IPS DF 19.7 (cell line): Measurements from ENCODE around the gene UPF3B.
"Not testable (repeated sequence)": the region's sequence is repeated elsewhere in the genome, so short reads cannot be mapped to it uniquely, and the experiment has no call there.

Experiments
- DNase-seq: peaks from one replicate; pipeline ENCODE4 v3.0.0-alpha.2; 2013; ENCODE audit warnings: low read depth, low spot score

The UPF3B gene

GRCh38 chrX:119852382-119853353, at the start of gene UPF3B:
UPF3B (minus strand) TSS chrX:119852963; CDS start chrX:119852928, 35 bp downstream.
- peak; percentile 79 for DNase-seq

- DNase-seq: no peak
Measured at GRCh38 chrX:119900976-119901375, 48.2 kb upstream of the UPF3B start.

DNA sequence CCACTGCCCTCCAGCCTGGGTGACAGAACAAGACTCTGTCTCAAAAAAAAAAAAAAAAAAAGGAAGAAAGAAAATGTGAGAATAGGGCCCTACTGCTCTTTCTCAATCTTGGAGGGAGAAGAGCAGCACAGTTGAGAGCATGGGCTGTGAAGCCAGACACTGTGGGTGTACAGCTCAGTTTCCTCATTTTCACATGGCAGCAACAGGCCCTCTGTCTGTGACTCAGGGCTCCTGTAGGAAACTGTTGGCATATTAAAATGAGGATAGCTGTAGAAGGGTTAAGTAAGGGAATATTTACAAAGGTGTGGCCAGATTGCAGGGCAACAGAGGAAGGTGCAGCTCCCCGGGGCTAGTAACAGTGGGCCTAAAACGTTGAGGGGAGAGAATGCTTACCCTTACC, 46.4 kb upstream of the UPF3B start:
- no peak for DNase-seq

DNA sequence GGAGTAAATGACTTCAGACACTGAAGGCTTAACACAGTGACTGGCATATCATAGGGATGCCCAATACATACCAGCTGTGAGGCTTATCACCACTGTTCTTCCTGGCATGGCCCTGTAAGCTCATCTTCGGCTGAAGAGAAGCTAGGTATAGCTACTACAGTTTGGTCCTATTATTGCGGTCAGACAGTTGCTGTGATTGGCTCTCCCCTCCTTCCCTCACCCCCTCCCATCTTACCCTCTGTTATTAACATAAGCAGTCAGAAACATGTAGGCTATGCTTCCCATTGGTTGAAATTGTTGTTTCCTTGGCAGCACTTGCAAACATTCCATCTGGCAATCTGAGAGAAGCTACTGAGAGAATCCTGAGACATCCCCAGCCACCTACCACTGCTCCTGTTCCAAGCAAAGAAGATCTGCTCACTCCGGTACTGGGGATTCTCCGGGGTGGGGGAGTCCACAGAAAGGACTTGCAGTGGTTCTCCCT, 43.1 kb upstream of the UPF3B start, which contains the start of gene AKAP14:
Gene AKAP14, plus strand, starts transcription at position 51 of the 484 bp plus-strand sequence. CDS start 7,331 bp downstream, outside the sequence.
- no peak for DNase-seq

GRCh38 chrX:119891961-119892692, 39.4 kb upstream of the UPF3B start:
- DNase-seq: not testable (repeated sequence)

DNA sequence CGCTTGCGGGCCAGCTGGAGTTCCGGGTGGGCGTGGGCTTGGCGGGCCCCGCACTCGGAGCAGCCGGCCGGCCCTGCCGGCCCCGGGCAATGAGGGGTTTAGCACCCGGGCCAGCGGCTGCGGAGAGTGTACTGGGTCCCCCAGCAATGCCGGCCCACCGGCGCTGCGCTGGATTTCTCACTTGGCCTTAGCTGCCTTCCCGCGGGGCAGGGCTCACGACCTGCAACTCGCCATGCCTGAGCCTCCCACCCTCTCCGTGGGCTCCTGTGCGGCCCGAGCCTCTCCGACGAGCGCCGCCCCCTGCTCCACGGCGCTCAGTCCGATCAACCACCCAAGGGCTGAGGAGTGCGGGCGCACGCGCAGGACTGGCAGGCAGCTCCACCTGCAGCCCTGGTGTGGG, 37.9 kb upstream of the UPF3B start:
- DNase-seq: not testable (repeated sequence)

- no peak for DNase-seq
Measured at GRCh38 chrX:119887721-119888425, 35.1 kb upstream of the UPF3B start.

DNA sequence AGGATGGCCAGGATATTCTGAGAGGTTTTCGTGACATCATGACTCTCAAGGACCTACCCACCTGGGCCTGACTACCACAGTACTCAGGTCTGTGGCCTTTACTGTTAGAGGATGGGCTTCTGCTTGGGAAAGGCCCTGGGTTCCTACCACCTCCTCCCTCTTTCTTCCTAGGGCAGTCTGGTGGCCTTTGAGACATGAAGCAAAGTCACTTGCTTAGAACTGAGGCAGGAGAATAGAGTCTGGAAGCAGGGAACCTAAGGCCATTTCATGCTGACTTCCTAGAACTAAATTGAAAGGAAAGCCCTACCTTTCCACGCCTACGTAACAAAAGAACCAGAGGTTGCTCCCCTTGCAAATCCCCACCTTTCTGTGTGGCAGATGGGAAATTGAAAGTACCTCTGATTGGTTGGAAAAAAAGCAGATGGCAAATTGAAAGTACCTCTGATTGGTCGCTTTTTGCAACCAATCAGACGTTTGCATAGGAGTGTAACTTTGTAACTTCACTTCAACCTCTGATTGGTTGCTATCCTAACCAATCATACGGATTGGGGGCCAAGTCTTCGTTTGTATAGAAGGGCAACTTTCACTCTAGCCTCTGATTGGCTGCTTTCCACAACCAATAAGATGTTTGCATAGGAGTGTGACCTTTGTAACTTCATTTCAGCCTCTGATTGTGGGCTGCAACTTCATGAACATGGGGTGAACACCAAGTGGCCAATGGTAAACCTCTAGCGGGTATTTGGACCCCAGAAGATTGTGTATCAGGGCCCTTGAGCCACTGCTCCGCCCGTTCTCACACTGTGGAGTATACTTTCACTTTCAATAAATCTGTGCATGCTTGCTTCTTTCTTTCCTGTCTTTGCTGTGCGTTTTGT, 33.0 kb upstream of the UPF3B start:
- no peak for DNase-seq

- no peak for DNase-seq
Measured at GRCh38 chrX:119880552-119881437, 28.0 kb upstream of the UPF3B start.

- no peak for DNase-seq
Measured at GRCh38 chrX:119880076-119880475, 27.3 kb upstream of the UPF3B start.

GRCh38 chrX:119878740-119879139, 26.0 kb upstream of the UPF3B start:
- no peak for DNase-seq

- no peak for DNase-seq
Measured at GRCh38 chrX:119871599-119872395, 19.0 kb upstream of the UPF3B start, which contains the start of the genes NDUFA1 and RNF113A. NDUFA1 (plus strand) TSS chrX:119871832; CDS start chrX:119871912, 80 bp downstream. RNF113A (minus strand) TSS chrX:119871733; CDS start chrX:119871613, 120 bp downstream.

- no peak for DNase-seq
Measured at GRCh38 chrX:119871245-119871598, 18.5 kb upstream of the UPF3B start.

DNA sequence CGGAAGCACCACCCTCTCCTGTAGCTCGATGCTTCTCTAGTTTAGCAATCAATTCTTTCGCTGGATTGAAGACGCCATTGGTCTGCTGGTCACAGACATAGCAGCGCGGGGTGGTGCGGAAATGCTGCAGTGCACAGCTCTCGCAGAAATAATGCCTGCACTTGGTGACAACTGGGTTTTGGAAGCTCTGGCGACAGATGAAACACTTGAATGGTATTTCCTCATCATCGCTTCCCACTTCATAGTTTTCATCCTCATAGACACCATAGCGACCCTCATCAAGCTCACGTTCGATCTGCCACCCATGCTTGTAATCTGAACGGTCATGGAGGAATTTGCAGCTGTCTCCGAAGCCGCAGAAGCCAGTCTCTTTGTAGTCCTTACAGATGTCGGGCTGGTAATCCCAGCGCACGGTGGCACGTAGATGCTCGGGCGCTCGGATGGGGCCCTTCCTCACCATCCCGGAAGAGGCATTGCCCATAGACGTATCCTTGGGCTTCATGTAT, 17.9 kb upstream of the UPF3B start:
- no peak for DNase-seq

GRCh38 chrX:119853444-119853843, 681 bp upstream of the UPF3B start:
- DNase-seq: no peak

DNA sequence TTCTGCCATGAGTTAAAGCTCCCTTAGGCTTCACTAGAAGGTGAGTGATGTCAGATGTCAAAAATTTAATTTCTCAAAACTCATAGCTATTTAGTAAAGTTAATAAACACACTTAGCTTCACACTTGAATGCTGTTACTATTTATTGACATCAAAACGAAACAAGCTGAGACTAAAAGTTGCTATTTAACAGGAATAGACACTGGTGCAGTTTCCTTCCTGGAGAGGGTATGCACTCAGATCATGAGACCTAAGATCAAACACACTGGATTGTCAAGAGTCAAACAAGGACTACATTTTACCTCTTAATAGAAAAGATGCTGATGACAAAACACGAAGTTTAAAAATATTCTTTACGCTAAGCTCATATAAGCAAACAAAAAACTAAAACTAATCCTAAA, 18.9 kb downstream of the UPF3B start:
- DNase-seq: no peak

GRCh38 chrX:119828446-119828845, 24.3 kb downstream of the UPF3B start:
- no peak for DNase-seq

DNA sequence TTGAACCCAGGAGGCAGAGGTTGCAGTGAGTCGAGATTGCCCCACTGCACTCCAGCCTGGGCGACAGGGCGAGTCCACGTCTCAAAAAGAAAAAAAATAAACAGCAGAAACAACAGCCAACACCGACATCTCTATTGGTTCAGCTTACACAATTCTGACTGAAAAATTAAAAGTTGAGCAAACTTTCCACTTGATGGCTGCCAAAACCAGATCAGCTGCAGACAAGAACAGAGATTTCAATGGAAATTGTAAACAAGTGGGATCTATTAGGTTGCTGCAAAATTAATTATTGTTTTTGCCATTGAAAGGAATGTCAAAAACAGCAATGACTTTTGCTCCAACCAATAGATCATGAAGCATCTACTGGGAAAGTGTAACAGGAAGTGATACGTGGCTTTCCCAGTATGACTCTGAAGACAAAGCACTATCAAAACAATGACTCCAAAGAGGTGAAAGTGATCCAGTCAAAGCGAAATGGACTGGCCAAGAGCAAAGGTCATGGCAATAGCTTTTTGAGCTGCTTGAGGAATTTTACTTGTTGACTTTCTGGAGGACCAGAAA, 26.3 kb downstream of the UPF3B start:
- DNase-seq: no peak
